NCI-H2107 treated with DMSO at 0.1 percent for 48 hours (cell line): ENCODE data around the gene SEC22C.

Source experiments
- DNase-seq: peaks from one replicate; lab custom pipeline; 2025; ENCODE audit not compliant: unreplicated experiment; lab: John Stamatoyannopoulos, UW

Gene SEC22C

GRCh38 chr3:42539871-42540714, 41.7 kb downstream of the SEC22C start:
- no peak for DNase-seq

- no peak for DNase-seq
Measured at GRCh38 chr3:42537350-42537749, 44.4 kb downstream of the SEC22C start.

DNA sequence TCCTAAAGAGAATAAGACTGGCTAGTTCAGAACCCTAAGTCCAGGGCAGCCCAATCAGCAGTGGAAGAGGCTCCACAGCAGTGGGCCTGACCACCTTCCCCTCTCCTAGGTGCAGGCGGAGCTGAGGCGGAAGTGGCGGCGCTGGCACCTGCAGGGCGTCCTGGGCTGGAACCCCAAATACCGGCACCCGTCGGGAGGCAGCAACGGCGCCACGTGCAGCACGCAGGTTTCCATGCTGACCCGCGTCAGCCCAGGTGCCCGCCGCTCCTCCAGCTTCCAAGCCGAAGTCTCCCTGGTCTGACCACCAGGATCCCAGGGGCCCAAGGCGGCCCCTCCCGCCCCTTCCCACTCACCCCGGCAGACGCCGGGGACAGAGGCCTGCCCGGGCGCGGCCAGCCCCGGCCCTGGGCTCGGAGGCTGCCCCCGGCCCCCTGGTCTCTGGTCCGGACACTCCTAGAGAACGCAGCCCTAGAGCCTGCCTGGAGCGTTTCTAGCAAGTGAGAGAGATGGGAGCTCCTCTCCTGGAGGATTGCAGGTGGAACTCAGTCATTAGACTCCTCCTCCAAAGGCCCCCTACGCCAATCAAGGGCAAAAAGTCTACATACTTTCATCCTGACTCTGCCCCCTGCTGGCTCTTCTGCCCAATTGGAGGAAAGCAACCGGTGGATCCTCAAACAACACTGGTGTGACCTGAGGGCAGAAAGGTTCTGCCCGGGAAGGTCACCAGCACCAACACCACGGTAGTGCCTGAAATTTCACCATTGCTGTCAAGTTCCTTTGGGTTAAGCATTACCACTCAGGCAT, 45.6 kb downstream of the SEC22C start:
- DNase-seq = no peak

DNA sequence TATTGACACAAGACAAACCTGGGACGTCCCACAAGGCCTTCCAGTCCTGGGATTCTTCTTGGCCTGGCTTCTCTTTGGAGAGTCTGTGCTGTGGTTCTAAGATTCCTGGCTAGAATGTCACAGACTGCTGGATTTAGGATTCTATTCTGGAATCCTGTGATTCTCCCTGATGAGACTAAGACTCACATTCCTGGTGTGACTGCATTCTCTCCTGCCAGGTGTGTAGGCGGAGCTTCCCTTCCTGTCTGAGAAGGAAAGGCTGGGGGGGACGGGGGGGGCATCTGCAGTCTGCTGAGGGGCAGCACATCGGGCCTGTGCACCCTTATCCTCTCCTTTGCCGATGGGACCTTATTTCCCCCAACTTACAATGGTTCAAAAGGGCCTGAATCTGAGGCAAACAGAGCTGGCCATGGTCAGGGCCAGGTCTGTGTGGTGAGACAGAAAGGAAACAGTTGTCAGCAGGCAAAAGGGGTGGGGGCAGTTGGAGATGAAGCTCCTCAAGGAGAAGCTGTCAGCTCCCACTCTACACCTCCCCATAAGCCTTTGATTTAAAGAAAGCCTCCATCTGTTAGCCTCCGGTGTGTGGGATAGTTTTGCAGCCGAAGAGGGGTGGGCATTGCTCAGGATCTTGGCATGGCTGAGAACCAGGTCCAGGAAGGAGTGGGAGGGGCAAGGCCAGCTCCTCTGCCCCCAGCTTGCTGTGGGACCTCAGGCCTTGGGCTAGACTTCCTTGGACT, 48.4 kb downstream of the SEC22C start:
- no peak for DNase-seq

DNA sequence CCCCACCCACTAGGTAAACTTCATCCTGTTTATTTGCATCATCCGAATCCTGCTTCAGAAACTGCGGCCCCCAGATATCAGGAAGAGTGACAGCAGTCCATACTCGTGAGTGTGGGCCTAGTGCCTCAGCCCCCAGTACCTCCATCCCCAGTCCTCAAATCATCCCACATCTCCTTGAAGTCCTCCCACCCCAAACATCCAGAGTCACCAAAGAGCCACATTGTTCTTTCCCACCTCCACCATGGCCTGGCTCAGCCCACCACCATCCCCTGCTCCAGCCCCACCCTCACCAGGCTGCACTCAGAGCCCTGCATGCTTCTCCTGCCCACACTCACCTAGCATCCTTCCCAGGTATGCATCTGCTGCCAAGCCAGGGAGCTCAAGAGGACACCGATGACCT, 49.5 kb downstream of the SEC22C start:
- no peak for DNase-seq

DNA sequence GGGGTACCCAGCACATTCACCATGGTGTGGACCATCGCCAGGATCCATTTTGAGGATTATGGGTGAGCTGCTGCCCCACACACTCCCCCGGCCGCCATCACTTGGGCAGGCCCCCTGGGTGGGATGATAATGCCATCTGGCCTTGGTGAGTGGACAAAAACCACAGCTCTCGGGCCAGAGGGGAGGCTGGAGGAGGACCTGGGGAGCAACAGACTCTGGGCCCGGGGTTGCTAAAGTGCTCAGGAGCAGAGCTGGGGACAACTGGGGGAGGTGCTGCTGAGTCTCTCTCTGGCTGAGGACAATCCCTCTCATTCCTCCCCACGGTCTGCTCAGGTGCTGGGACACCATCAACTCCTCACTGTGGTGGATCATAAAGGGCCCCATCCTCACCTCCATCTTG, 50.3 kb downstream of the SEC22C start:
- no peak for DNase-seq

DNA sequence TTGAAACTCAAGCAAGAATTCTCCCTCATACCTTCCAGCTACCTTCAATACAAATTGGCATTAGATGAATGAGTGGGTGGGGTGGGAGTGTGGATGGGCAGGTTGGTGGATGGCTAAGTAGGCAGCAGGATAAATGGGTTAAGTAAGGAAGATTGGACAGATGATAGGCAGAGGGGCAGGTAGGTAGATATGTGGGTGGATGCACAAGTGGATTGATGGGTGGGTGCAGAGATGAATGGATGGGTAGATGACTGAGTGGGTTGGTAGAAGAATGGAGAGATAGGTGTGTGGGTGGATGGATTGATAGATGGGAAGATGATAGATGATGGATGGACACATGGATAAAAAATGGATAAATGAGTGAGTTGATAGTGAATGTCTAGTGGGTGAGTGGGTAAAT, 51.7 kb downstream of the SEC22C start:
- DNase-seq = no peak

GRCh38 chr3:42529468-42529867, 52.3 kb downstream of the SEC22C start:
- no peak for DNase-seq

DNA sequence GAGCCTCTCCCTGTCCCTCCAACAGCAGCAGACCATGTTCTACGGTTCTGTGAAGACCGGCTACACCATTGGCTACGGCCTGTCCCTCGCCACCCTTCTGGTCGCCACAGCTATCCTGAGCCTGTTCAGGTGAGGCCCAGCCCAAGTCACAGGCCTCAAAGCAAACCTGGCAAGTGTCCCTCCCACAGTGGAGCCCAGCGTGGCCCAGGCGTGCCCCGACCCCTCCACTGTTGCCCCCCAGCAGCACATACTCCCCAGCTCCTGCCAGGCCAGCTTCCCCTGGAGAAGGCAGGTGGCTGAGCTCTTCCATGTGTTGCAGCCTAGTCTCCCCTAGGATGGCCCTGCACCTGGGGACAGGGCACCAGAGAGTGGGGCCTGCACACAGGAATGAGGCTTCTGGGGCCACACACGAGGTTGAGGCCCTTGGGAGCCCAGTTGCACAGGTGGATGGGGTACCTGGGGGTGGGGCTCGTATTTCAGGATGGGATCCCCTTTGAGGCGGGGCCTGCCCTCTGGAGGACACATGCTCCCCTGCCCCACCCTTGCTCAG, 54.3 kb downstream of the SEC22C start:
- no peak for DNase-seq

GRCh38 chr3:42526616-42527367, 55.0 kb downstream of the SEC22C start:
- no peak for DNase-seq

- DNase-seq = no peak
Measured at GRCh38 chr3:42525736-42526345, 55.9 kb downstream of the SEC22C start.

- no peak for DNase-seq
Measured at GRCh38 chr3:42525212-42525611, 56.6 kb downstream of the SEC22C start.

- no peak for DNase-seq
Measured at GRCh38 chr3:42524751-42525150, 57.0 kb downstream of the SEC22C start.

DNA sequence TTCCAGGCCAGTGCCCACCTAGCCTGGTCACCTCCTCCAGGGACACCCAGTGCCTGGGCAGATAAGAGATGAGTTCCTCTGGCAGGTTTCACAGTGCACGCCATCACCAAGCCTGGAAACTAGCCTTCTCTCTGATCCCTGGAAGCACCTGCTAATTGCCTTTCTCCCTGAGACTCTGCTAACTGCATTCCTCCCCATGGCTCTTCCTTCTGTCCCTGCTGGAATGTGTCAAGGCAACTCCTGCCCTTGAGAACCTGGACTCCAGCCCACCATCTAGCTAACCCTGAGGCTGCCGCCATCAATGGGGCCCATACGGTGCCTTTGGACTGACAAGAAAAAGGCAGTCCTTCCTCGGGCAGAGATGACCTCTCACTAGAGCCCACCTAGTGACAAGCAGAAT, 60.9 kb downstream of the SEC22C start:
- no peak for DNase-seq

GRCh38 chr3:42520336-42520735, 61.4 kb downstream of the SEC22C start:
- no peak for DNase-seq

DNA sequence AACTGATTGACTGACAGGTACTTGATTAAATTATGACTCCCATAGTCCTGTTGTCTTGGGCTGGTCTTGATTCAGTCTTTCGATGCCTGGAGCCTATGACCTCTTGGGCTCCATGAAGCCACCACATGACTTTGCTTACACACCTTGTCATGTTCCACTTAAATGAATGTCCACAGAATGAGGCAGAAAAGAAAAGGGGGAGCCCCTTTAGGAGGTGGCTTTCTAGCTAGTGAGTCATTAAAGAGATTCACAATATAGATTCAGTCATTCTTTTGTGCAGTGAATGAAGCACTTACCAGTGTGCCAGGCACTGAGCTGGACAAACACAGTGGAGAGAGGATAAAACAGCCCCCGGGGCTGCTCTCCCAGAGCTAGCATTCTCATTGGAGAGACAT, 62.2 kb downstream of the SEC22C start:
- no peak for DNase-seq

DNA sequence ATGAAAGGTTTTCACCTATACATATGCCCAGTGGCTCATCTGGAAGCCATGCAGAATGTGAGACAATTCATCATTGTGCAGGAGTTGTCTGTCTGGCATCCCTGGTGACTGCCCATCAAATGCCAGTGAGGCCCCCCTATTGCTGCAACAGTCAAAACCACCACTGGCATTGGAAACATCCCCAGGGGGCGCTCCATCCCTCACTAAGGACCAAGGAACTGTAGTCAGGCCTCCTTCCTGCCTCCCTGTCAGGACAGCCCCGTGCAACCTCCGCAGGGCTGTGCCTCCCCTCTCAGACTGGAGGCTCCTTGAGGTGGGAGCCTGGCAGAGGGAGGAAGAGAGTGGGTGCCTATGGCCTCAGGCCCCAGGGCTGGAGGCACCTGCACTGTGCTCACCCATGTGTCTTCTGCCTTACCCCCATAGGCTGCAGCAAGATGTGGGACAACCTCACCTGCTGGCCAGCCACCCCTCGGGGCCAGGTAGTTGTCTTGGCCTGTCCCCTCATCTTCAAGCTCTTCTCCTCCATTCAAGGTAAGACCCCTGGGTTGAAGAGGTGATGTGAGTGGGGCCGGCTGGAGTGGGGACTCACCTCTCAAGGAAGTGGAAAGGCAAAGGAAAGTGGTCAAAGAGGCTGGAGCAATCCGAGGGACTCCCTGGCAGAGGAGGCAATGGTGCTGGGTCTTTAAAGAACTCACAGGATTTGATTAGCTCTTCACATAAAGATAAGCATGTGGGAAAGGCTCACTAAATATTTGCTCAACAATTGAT, 62.8 kb downstream of the SEC22C start:
- DNase-seq = no peak

DNA sequence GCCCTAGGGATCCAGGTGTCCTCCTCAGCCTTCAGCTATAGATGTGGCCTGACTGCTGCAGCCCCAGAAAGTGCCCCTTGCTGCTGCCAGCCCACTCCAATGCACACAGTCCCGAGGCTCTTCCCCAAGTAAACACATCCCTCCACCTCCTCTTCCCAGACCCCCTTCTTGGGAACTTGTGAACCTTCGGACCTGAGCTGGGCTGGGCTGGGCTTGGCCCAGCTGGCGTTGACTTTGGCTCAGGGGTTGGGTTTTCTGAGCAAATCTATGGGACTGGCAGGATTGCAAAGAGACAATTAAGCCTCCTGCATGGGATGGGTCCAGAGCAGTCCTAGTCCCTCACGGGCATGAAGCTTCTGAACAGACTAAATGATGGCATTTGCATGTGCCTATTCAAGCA, 64.7 kb downstream of the SEC22C start:
- DNase-seq = no peak

- DNase-seq = no peak
Measured at GRCh38 chr3:42516443-42516842, 65.3 kb downstream of the SEC22C start.
